ENCODE measurements around the gene ACSF3.
"Not testable (repeated sequence)": the region's sequence is repeated elsewhere in the genome, so short reads cannot be mapped to it uniquely, and the experiment has no call there.

The ACSF3 gene

DNA sequence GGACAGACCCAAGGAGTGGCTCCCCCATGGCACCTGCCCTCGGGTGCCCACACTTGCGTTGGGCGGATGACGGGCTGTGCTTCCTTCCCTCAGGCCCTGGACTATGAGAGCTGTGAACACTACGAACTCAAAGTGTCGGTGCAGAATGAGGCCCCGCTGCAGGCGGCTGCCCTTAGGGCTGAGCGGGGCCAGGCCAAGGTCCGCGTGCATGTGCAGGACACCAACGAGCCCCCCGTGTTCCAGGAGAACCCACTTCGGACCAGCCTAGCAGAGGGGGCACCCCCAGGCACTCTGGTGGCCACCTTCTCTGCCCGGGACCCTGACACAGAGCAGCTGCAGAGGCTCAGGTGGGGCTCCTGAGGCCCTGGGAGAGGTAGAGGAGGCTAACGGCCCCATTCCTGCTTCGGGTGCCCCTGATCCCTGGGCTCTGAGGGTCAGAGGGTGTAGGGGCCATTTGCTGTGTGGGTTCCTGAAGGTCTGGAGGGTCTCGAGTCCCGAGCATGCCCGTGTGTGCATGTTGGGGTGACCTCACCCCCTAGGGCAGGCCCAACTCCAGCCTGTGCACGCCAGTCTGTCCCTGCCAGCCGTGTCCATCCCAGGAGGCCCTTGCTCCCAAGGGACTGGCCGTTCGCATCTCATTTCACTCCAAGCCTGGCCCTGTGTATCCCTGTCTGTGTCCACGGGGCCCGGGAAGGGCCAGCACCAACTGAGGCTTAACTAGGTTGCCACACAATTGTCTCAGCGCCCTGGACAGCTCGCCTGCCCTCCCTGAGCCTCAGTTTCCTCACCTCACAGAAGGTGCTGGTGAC is 96.7 kb downstream of the ACSF3 start:
- no peak for DNase-seq (ENCODE audit: low spot score)

DNA sequence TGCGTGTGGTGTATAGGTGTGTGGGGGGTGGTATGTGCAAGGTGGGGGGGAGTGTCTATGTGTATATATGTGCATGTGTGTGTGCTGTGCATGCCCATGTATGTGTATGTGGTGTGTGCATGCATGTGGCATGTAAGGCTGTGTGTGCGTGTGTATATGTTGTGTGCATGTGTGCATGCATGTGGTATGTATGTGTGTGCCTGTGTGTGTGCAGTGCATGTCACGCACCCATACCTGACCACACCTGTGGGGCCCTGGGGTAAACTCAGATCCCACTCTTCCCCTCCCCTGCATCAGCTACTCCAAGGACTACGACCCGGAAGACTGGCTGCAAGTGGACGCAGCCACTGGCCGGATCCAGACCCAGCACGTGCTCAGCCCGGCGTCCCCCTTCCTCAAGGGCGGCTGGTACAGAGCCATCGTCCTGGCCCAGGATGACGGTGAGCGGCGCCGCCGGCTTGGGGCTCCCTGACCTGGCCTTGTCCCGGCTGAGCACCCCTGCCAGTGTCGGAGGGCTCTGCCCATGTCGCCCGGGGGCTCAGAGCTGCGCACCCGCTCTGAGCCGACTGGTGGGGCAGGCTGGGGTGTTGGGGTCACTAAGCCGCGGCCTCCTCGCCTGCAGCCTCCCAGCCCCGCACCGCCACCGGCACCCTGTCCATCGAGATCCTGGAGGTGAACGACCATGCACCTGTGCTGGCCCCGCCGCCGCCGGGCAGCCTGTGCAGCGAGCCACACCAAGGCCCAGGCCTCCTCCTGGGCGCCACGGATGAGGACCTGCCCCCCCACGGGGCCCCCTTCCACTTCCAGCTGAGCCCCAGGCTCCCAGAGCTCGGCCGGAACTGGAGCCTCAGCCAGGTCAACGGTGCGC is 97.6 kb downstream of the ACSF3 start:
- no peak for DNase-seq (ENCODE audit: low spot score)

DNA sequence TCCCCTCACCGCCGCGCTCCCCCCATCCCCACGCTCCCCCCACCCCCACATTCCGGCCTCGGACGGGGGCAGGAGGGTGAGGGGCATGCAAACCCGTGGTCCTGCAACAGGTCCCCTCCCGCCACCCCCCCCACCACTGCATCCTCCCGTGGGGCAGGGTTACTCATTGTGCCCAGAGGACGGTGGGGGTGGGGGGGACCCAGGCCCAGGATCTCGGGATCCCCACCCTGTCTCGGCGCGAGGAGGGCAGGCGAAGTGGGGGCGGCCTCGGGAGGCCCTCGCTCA is 98.2 kb downstream of the ACSF3 start:
- no peak for DNase-seq (ENCODE audit: low spot score)

DNA sequence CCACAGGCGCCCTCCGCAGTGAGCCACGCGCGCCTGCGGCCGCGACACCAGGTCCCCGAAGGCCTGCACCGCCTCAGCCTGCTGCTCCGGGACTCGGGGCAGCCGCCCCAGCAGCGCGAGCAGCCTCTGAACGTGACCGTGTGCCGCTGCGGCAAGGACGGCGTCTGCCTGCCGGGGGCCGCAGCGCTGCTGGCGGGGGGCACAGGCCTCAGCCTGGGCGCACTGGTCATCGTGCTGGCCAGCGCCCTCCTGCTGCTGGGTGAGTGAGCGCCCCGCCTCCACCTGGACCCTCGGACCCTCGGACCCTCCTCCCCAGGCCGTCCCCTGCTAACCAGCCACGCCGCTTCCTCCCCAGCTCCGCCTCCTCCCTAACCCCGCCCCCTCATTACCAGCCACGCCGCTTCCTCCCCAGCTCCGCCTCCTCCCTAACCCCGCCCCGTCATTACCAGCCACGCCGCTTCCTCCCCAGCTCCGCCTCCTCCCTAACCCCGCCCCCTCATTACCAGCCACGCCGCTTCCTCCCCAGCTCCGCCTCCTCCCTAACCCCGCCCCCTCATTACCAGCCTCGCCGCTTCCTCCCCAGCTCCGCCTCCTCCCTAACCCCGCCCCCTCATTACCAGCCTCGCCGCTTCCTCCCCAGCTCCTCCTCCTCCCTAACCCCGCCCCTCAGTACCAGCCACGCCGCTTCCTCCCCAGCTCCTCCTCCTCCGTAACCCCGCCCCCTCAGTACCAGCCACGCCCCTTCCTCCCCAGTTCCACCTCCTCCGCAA is 98.7 kb downstream of the ACSF3 start:
- not testable (repeated sequence) for DNase-seq (ENCODE audit: low spot score)

DNA sequence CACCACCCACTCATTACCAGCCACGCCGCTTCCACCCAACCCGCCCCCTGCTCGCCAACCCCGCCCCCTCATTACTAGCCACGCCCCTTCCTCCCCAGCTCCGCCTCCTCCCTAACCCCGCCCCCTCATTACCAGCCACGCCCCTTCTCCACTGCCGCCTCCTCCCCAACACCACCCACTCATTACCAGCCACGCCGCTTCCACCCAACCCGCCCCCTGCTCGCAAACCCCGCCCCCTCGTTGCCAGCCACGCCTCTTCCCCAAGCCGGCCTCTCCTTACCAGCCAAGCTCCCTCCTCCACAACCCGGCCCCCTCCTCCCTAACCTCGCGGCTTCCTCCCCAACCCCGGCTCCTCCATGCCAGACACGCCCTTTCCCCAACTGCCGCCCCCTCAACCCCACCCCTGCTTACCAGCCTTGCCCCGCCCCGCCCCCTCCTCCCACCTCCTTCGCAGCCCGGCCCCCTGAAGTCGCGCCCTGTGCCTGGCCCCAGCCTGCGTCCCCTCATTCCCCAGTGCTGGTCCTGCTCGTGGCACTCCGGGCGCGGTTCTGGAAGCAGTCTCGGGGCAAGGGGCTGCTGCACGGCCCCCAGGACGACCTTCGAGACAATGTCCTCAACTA is 99.4 kb downstream of the ACSF3 start:
- DNase-seq (ENCODE audit: low spot score): no peak

DNA sequence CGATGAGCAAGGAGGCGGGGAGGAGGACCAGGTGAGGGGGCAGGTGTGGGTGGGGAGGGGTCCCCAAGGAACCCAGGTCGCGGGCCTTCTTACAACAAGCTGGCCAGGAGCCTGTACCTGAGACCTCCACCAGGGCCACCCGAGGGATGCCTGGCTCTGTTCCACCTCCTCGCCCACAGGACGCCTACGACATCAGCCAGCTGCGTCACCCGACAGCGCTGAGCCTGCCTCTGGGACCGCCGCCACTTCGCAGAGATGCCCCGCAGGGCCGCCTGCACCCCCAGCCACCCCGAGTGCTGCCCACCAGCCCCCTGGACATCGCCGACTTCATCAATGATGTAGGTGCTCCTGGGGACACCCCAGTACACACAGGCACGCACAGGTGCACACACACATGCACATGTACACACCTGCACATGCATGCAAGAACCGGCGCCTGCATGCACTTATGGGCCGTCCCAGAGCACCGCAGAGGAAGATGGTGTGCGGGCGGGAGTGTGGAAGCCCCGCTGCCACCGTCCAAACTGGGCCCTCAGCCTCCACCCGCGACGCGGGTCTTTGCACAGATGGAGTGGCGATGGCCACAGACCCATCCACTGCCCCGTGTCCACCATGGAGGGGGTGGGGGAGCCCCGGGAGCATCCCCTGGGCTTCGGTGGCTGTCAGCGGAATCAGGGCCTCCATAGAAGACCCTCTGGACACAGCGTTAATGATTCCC is 100.1 kb downstream of the ACSF3 start:
- no peak for DNase-seq (ENCODE audit: low spot score)

DNA sequence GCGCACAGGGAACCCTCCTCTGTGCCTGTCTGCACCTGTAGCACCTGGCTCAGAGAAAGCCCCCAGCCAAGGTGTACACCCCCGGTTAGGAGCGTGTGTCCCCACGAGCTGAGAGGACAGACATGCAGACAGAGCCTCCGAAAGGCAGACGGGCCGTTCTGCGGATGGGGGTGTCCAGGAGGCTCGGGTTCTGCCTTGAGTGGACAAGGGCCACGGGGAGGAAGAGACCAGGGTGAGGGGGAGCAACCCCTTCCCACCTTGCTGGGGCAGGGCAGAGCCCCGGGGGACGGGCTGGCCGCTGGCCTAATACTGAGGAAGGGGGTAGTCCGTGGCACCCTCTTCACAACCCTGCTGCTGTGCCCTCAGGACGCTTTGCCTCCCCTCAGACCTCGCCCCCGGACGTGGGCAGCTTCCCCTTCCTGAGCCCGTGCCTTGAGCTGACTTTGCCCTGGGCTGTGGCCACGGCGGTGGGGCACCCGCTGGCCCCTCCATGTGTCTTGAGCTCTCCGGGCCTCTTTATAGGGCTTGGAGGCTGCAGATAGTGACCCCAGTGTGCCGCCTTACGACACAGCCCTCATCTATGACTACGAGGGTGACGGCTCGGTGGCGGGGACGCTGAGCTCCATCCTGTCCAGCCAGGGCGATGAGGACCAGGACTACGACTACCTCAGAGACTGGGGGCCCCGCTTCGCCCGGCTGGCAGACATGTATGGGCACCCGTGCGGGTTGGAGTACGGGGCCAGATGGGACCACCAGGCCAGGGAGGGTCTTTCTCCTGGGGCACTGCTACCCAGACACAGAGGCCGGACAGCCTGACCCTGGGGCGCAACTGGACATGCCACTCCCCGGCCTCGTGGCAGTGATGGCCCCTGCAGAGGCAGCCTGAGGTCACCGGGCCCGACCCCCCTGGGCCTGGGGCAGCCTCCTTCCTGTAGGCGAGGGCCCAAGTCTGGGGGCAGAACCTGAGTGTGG is 101.0 kb downstream of the ACSF3 start:
- no peak for DNase-seq (ENCODE audit: low spot score)

DNA sequence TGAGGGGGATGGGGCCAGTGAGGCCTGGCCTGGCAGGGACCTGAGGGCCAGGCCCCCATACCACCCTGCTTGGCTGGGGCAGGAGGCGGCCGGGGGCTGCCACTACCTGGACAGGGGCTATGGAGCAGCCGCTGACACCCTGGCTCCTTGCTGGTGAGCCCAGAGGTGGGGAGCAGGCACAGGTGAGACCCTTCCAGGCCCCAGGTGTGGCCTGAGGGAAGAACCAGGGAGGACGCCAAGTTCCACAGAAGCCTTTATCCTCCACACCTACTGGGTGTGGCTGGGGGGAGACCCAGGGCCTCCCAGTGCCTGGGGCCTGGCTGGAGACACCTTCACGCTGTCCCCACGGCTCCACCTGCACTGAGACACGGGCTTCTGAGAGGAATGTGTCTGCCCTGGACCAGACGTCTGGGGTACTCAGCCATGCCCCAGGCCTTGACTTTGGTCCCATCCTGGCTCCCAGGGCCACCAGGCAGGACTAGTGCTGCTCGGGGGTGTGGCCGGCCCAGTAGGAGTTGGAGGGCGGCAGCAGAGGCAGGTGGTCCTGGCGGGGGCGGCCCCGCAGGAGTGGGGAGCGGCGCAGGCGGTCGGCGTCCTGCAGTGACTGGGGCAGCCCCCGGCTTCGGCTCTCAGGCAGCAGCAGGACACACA is 102.0 kb downstream of the ACSF3 start:
- DNase-seq (ENCODE audit: low spot score): no peak

DNA sequence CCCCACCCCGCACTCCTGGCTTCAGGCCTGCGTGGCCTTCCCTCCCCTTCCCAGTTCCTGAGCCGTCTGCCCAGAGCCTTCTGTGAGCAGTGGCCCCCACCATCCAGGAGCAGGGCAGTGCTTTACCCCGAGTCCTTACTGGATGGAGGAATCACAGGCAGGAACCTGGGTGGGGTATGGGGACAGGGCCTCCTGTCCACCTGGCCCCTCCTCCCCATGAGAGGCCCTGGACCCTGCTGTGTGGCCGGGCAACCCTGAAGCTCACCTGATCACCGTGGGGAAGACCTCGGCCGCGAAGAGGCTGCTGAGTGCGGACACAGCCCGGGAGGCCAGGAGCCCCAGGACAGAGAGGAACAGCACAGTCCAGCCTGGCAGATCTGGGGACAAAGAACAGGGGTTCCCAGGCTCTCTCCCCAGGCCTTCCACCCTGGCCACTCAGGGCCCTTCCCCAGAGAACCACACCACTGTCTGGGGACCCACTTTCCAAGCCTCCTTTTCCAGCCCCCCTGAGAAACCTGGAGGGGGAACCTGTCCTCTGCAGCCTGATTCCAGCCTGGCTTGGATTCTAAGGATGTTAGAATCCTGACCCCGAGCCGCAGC is 103.5 kb downstream of the ACSF3 start:
- no peak for DNase-seq (ENCODE audit: low spot score)

DNA sequence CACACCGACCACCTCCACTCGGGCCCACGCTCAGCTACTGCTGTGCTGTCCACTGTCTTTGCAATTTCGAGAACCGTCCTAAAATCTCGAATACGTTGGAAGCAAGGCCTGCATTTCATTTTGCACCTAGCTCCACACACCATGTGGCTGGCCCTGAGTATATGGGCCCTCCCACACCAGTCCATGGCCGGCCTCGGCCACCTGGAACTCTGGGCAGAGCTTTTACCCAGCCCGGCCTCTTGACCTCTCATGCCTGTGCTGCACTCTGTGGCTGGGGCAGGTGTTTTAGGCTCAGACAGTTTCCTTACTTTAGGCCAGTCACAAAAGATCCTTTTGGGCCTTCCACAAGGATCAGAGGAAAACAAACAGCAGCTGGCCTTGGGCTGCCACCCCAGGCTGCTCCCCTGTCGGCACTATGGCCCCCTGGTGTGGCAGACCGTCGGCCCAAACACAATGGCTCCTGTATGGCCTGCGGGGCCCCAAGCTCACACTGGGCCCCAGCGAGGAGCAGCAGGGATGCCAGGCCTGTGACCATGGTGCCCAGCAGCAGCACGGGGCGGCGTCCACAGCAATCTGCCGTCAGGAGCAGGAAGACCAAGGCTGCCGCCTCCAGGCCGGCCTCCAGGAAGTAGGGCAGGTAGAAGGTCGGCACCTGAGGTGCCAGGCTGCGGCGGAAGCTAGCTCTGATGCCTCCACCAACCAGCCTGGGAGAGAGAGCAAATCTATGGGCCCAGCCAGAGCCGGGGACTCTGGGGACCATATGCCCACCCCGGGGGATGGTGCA is 104.2 kb downstream of the ACSF3 start:
- DNase-seq (ENCODE audit: low spot score): no peak

DNA sequence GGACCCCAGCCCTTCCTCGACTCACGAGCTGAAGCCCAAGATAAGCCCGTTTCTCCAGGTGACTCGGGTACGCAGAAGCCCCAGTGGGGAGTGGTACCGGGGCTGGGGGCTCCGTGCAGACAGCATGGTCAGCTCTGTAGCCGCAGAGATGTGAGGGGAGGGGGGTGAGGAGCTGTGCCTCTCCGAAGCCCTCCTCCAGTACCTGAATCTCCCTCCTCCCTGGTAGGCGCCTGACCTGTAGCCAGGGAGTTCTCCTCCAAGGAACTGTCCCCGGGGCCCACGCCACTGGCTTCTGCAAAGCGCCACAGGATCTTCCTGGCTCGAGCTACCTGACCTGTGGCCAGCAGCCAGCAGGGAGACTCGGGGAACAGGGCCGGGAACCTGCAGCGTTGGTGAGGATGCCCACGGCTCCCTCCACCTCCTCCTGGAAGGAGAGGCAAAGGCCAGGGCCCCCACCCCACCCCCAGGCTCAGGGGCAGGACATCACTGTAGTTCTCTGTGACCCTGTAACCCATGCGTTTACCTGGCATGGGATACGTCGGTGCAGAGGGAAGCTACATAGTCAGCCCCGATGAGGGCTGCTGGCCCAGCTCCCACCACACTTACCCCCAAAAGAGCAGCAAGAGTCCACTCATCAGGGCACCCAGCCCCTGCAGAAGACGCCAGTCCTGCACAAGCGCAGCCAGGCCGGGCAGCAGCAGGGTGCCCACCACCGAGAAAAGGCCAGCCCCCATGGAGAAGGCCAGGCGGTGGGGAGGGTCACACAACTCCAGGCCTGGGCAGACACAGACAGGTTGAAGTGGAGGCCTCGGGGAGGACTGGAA is 105.0 kb downstream of the ACSF3 start:
- DNase-seq (ENCODE audit: low spot score): no peak

DNA sequence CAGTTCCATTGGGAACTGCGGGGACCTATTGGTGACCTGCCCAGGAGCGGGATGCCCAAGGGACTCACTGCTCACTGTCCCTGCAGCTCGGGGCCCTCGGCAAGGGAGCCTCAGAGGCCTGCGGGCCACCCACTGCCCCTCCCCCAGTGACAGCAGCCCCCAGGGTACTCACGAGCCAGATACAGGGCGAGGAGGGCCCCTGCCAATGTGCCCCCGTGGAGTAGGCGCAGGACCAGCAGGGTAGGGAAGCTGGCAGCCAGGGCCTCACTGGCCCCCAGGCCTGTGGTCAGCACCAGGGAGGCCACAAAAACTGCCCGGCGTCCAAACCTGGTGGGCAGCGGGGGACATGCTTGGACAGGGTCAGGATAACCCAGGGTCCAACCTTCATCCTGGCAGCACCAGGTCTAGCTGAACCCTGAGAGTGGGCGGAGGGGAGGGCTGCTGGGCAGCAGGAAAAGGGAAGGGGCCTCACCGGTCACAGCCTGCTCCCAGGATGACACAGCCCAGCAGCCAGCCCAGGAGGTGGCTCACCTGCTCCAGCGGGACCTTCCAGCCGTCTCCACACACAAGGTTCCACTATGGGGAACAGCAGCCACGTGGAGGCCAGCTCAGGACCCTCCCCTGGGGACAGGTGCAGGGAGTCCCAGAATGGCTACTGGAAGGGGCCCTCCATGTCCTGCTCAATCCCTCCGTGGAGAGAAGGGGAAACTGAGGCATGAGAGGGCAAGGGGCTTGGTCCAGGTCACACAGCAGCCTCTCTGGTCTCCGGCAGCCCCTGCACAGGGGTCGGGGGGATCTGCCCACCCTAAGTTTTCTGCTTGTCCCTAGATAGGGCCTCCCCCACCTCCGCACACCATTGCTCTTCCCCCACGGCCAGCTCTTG is 105.8 kb downstream of the ACSF3 start:
- no peak for DNase-seq (ENCODE audit: low spot score)

DNA sequence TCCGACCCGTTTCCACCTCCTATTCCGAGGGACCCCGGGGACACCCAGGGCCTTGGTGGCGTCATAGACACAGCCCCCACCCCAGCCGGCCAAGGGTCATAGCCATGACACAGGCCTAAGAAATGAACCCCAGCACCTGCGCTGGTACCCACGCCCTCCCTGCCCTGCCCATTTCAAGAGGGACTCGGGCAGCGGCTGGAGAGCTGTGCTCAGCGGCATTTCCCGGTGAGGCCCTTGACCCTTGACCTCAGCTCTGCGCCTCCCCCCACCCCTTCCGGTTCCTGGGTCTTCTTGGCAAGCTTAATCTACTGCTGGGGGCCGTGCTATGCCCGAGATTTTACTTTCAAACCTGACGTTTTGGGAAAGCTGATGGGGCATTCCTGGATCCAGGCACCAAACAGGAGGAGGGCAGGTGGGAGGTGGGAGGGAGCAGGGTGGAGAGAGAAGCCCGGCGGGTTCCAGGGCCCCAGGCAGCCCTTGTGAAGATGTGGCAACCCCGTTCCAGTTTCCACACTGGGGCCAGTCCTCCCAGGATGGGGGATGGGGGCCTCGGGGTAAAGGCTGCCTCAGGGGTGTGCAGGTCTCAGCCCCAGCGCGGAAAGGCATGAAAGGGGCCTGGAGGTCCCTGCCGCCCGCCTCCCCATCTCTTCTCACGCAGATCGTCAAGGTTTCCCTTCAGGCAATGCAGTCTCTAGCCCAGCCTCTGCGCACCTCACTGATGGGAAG is 106.6 kb downstream of the ACSF3 start, which contains the start of gene SLC22A31:
Gene SLC22A31, minus strand, starts transcription at position 414 of the 726 bp plus-strand sequence. Its CDS starts 36 bp downstream, at position 378.
- no peak for DNase-seq (ENCODE audit: low spot score)

DNA sequence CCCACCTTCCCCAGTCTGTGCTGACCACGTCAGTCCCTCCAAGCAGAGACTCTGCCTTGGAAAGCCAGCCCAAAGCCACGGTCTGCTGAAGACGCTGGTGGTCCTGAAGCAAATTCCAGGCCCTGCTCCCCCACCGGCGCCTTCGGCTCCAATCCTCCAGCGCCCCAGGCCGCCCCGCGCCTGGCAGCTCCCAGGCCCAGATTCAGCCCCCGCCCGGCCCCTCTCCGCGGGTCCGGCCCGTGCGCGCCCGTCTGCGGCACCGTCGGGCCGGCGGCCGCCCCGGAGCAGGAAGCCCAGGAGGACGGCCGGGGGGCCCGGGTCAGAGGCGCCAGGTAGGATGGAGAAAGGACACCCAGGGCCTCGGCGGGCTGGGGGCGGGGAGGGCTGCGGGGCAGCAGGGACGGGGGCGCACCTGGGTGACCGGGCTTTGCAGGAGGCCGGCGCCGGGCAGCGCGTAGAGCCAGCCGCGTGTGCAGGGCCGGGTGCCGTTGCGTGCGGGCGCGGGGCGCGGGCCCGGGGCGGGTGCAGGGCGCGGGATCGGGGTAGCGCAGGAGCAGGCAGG is 107.3 kb downstream of the ACSF3 start:
- DNase-seq (ENCODE audit: low spot score): no peak

All from SK-N-DZ (cell line).